Naive thymus-derived CD4-positive, alpha-beta T cell (primary cell): ENCODE measurements around the gene SEMA3A. TPM values are rescaled to one million over a fixed set of nuclear protein-coding genes. Genes with fewer than 3 reads are reported as not detected.

Experiments
- ATAC-seq: fragments of 150-1000 bp; cut with Tn5 transposase; 2 replicates; pipeline ENCODE4 v1.10.0; 2021; ENCODE audit warnings: mild to moderate bottlenecking, moderate library complexity
- CTCF ChIA-PET: fragments of 350-600 bp; sonication (Branson Sonifier 250); formaldehyde crosslinking; loops from one replicate; lab custom pipeline; 2021; ENCODE audit warnings: antibody characterized with exemption; lab: Charles Lee
- POLR2A ChIA-PET: fragments of 350-600 bp; sonication (Branson Sonifier 250); formaldehyde crosslinking; loops from one replicate; lab custom pipeline; 2021; ENCODE audit warnings: antibody characterized with exemption, inconsistent platforms; lab: Charles Lee
- DNase-seq, 9 donors: peaks; one replicate each; pipeline versions ENCODE4 v3.0.0 to v3.0.0-alpha.2; 2020 to 2022; ENCODE audit warnings: mixed read lengths in 1 of 9
- H3K27ac ChIP-seq: one replicate; pipeline ENCODE4 v1.7.0; 2013; ENCODE audit warnings: mild to moderate bottlenecking, low read depth, low read length, moderate library complexity
- H3K27me3 ChIP-seq, 2 donors: one replicate each; pipeline ENCODE4 v1.7.0; 2013; ENCODE audit warnings: low read length in 2 of 2, mild to moderate bottlenecking in 2 of 2, moderate library complexity in 2 of 2; ENCODE audit not compliant: control insufficient read depth in 2 of 2, insufficient read depth in 2 of 2
- H3K36me3 ChIP-seq, 3 experiments: 1 replicate in 2 of 3; 2 replicates in 1 of 3; pipeline ENCODE4 v1.7.0; 2013; ENCODE audit warnings: low read length in 3 of 3, mild to moderate bottlenecking in 3 of 3, moderate library complexity in 1 of 3; ENCODE audit not compliant: insufficient read depth in 3 of 3, control insufficient read depth in 2 of 3
- H3K4me1 ChIP-seq, 2 donors: one replicate each; pipeline ENCODE4 v1.7.0; 2013; ENCODE audit warnings: low read length in 2 of 2, mild to moderate bottlenecking in 2 of 2, moderate library complexity in 1 of 2; ENCODE audit not compliant: control insufficient read depth in 2 of 2, insufficient read depth in 2 of 2
- H3K4me3 ChIP-seq: 2 replicates; pipeline ENCODE4 v1.7.0; 2013; ENCODE audit warnings: mild to moderate bottlenecking, low read length
- H3K9me3 ChIP-seq, 3 experiments: 1 replicate in 2 of 3; 2 replicates in 1 of 3; pipeline ENCODE4 v1.7.0; 2013; ENCODE audit warnings: low read length in 3 of 3; ENCODE audit not compliant: control insufficient read depth in 2 of 3
- H3K27ac Mint-ChIP-seq, 9 donors: one replicate each; pipeline ENCODE4 v1.8.0; 2020 to 2022; ENCODE audit warnings: mixed read lengths in 9 of 9, mild to moderate bottlenecking in 8 of 9, moderate library complexity in 5 of 9, inconsistent platforms in 2 of 9
- H3K27me3 Mint-ChIP-seq, 5 donors: one replicate each; pipeline ENCODE4 v1.8.0; 2021 to 2022; ENCODE audit warnings: mixed read lengths in 5 of 5, mild to moderate bottlenecking in 1 of 5
- H3K36me3 Mint-ChIP-seq, 5 donors: one replicate each; pipeline ENCODE4 v1.8.0; 2020 to 2022; ENCODE audit warnings: mixed read lengths in 5 of 5, mild to moderate bottlenecking in 3 of 5, inconsistent platforms in 1 of 5
- H3K4me1 Mint-ChIP-seq, 7 donors: one replicate each; pipeline ENCODE4 v1.8.0; 2020 to 2022; ENCODE audit warnings: mixed read lengths in 7 of 7, mild to moderate bottlenecking in 3 of 7, inconsistent platforms in 1 of 7
- H3K4me3 Mint-ChIP-seq, 10 donors: one replicate each; pipeline ENCODE4 v1.8.0; 2020 to 2022; ENCODE audit warnings: mild to moderate bottlenecking in 10 of 10, mixed read lengths in 10 of 10, moderate library complexity in 6 of 10, inconsistent platforms in 2 of 10
- H3K9me3 Mint-ChIP-seq, 11 donors: one replicate each; pipeline ENCODE4 v1.8.0; 2020 to 2022; ENCODE audit warnings: mixed read lengths in 11 of 11, mild to moderate bottlenecking in 4 of 11, inconsistent platforms in 1 of 11, moderate library complexity in 1 of 11
- intact Hi-C, 2 donors: fragments of 100-400 bp; cut with micrococcal nuclease; formaldehyde crosslinking; loops; one replicate each; pipeline ENCODE4 v1.15.1; 2023
- polyA plus RNA-seq, 2 donors: library from polyadenylated mRNA; unstranded; fragments of 300-500 nt; fragmentation: Illumina TruSeq; gene quantifications; one replicate each; pipeline ENCODE4 v1.2.3, GENCODE V29; 2021
- total RNA-seq, 6 experiments: library from RNA in 5 of 6; stranded (reverse) in 5 of 6; gene quantifications; 1 replicate in 5 of 6; 2 replicates in 1 of 6; pipeline ENCODE4 v1.2.3 and lab custom pipeline; 2021 to 2026

Gene SEMA3A
- total and polyA plus RNA-seq, 7 experiments from 2014 or later, result 0.29 to 3.0 (median 1.3) TPM

DNA sequence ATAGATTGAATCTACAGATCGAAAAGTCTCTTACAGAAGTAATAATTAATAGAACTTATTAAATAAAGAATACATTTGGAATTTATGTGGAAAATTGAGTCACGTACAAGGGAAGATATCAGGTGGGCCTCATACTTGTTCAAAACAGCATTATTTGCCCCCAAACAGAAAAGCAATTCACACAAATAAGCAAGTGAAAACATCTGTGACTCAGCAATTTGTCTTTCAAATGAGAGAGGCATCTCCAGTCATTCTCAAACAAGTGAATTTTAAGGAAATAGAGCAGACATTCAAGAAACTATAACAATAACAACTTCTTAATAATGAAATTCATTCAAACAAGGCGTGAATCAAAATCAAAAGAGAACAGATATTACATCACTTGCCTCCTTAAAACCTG lies 50.1 kb downstream of the SEMA3A start:
- POLR2A ChIA-PET, result no interaction called here
- no peaks in the 10 kb centered on the region for H3K27me3 Mint-ChIP-seq
- Histone ChIP-seq H3K4me1 (no peaks in the 10 kb centered on the region), H3K27me3 (no peaks in the 10 kb centered on the region), H3K36me3 (no peaks in the 10 kb centered on the region), H3K9me3 (no peaks in the 10 kb centered on the region), H3K27ac (no peak overlapping the region), H3K4me3 (no peak overlapping the region)
- no peaks in the 10 kb centered on the region for H3K36me3 Mint-ChIP-seq
- no peak overlapping the region for H3K4me3 Mint-ChIP-seq
- no peak overlapping the region for H3K27ac Mint-ChIP-seq
- peaks cover 0 to 23% (median 5%) of the 10 kb centered on the region in 7 donors for H3K4me1 Mint-ChIP-seq
- DNase-seq, result no peak
- peaks cover 0 to 6% (median 0%) of the 10 kb centered on the region in 11 donors for H3K9me3 Mint-ChIP-seq
- intact Hi-C loops, result loop anchor here in 1 of 2 donors (5.0 kb wide), 2 partner anchors 42 to 132 kb away; no protein-coding TSS in a partner anchor
- CTCF ChIA-PET, result no interaction called here
- ATAC-seq, result no peak

DNA sequence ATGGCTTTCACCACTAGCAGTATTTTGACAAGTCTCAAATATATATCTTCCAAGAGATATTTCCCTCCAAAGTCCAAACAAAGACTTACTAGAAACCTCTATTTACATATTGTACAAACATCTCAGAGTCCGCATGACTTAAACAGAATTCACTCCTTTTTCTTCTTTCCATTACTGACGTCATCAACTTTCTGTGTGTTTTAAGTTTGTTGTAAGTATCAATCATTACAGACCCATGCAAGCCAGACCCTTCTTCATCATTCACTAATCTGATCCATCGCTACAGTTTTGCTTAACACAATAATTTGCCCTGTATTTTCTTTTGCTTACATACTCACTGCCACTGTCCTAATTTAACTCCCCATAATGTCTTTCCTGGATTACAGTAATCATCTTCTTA lies 51.9 kb downstream of the SEMA3A start:
- no peaks in the 10 kb centered on the region for H3K27me3 ChIP-seq
- CTCF ChIA-PET, result no interaction called here
- intact Hi-C loops, result loop anchor here in 1 of 2 donors (5.0 kb wide), 2 partner anchors 40 to 130 kb away; no protein-coding TSS in a partner anchor

DNA sequence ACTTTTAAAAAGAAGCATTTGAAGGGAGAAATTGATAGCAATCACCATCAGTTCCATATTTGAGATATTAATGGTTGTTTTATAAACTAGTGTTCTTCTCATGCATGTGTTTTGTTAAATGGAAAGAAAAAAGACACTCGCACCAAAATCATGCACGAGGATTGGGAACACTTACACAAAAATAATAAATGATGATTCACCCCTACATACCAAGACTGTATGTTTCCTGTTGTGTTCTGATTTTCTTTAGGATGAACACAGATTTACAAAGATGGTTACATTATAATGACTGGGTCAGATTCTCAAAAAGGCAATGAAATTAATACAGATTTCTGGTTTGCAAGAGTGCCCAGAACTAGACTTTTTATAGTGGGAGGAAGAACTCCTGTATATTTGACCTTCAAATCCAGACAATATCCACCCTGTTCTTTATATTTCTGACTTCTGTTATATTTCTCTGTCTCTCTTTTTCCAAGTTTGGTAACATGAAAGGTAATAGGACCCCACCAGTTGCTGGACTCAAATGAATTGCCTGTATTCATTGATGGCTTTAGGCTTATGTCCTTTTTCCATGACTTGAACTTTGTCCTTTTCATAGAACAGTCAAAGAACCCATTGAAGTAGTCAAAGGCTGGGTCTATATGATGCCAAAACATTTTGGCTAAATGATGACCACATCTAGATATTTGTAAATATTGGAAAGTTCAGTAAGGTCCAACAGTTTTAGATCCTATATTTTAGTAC lies 54.4 kb downstream of the SEMA3A start:
- H3K36me3 ChIP-seq, result no peaks in the 10 kb centered on the region
- Mint-ChIP-seq H3K36me3 (no peaks in the 10 kb centered on the region), H3K4me1 (peaks cover 0 to 27% (median 5%) of the 10 kb centered on the region in 7 donors), H3K27ac (no peak overlapping the region), H3K9me3 (peaks cover 0 to 6% (median 0%) of the 10 kb centered on the region in 11 donors), H3K27me3 (no peaks in the 10 kb centered on the region), H3K4me3 (no peak overlapping the region)
- H3K4me1 ChIP-seq, result no peaks in the 10 kb centered on the region
- intact Hi-C loops, result loop anchor here in 1 of 2 donors (2.0 to 5.0 kb wide), 3 partner anchors 13 to 128 kb away; no protein-coding TSS in a partner anchor
- ATAC-seq (no peak), DNase-seq (no peak)
- no peak overlapping the region for H3K27ac ChIP-seq
- no peaks in the 10 kb centered on the region for H3K9me3 ChIP-seq
- ChIA-PET CTCF (no interaction called here), POLR2A (no interaction called here)
- no peaks in the 10 kb centered on the region for H3K27me3 ChIP-seq
- H3K4me3 ChIP-seq, result no peak overlapping the region

More for the DNA sequence above, 51.9 kb downstream of the SEMA3A start:
- Histone ChIP-seq H3K9me3 (no peaks in the 10 kb centered on the region), H3K36me3 (no peaks in the 10 kb centered on the region), H3K4me1 (no peaks in the 10 kb centered on the region), H3K27ac (no peak overlapping the region), H3K4me3 (no peak overlapping the region)
- Mint-ChIP-seq H3K27me3 (no peaks in the 10 kb centered on the region), H3K4me1 (peaks cover 0 to 23% (median 5%) of the 10 kb centered on the region in 7 donors), H3K27ac (no peak overlapping the region), H3K4me3 (no peak overlapping the region), H3K36me3 (no peaks in the 10 kb centered on the region), H3K9me3 (peaks cover 0 to 6% (median 0%) of the 10 kb centered on the region in 11 donors)
- DNase-seq (no peak), ATAC-seq (no peak)
- POLR2A ChIA-PET, result no interaction called here

DNA sequence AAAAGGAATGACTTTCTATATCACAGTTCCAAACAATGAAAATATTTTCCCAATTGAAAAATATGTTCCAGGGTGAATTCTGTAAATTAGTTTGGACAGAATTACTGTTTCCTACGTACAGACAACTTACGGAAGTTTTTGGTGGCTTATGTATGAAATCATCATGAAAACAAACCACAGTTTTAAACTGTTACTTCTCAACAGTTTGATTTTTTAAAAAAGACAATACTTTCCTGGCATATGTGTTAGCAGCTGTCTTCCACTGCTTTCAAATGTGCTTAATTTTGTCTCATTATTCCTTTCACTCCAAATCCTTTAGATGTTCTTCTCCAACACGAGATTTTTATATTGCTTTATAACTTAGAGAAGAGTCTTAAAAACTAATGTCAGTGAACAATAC lies 56.2 kb downstream of the SEMA3A start:
- ATAC-seq (no peak), DNase-seq (no peak)
- ChIA-PET CTCF (no interaction called here), POLR2A (no interaction called here)
- no peaks in the 10 kb centered on the region for H3K4me1 ChIP-seq
- Mint-ChIP-seq H3K27me3 (no peaks in the 10 kb centered on the region), H3K36me3 (no peaks in the 10 kb centered on the region), H3K4me1 (peaks cover 0 to 16% (median 5%) of the 10 kb centered on the region in 7 donors), H3K27ac (no peak overlapping the region), H3K9me3 (peaks cover 0 to 6% (median 0%) of the 10 kb centered on the region in 11 donors), H3K4me3 (no peak overlapping the region)
- H3K36me3 ChIP-seq, result no peaks in the 10 kb centered on the region
- no peak overlapping the region for H3K4me3 ChIP-seq
- no peaks in the 10 kb centered on the region for H3K9me3 ChIP-seq
- H3K27me3 ChIP-seq, result no peaks in the 10 kb centered on the region
- H3K27ac ChIP-seq, result no peak overlapping the region
- intact Hi-C loops, result loop anchor here in 1 of 2 donors (2.0 kb wide), 1 partner anchor 14 kb away; no protein-coding TSS in a partner anchor

DNA sequence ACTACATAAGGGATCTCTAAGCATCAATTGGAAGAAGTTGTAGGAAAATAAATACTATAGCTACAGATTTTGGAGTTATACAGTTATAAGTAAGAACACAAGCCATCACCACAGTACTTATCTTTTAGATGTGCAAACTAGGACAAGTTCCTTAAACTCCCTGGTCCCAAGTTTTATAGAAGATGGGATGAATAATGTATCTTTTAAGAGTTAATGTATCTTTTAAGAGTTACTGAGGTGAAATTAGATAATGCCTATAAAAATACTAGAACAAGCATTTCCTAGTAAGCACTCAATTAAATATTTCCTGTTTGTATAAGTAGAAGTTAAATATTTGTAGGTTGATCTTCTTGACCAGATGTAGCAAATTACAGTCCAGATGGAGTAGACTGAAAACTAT lies 56.8 kb downstream of the SEMA3A start:
- no peak for DNase-seq
- CTCF ChIA-PET, result no interaction called here
- H3K27ac Mint-ChIP-seq, result no peak overlapping the region

DNA sequence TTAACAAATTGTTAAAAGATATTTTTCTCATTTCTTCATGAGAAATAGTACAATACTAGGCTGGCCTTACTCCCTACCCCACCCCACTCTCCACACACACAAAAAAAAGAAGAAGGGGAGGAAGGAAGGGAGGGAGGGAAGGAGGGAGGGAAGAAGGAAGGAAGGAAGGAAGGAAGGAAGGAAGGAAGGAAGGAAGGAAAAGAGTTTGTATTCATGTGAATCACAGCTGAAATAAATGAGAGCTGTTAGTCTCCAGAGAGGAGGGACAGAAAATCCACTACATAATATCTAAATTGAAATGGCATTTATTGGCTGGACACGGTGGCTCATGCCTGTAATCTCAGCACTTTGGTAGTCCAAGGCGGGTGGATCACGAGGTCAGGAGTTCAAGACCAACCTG lies 57.8 kb downstream of the SEMA3A start:
- intact Hi-C loops, result no loop called here
- CTCF ChIA-PET, result interaction anchor here (0.5 kb wide), 1 partner anchor 130 kb away, joined by 3 read pairs; no protein-coding TSS in a partner anchor
- DNase-seq (no peak), ATAC-seq (no peak)
- H3K9me3 ChIP-seq, result no peaks in the 10 kb centered on the region
- POLR2A ChIA-PET, result no interaction called here
- no peaks in the 10 kb centered on the region for H3K27me3 ChIP-seq
- no peak overlapping the region for H3K4me3 ChIP-seq
- H3K36me3 ChIP-seq, result no peaks in the 10 kb centered on the region
- no peak overlapping the region for H3K27ac Mint-ChIP-seq
- peaks cover 0 to 6% (median 0%) of the 10 kb centered on the region in 11 donors for H3K9me3 Mint-ChIP-seq
- no peaks in the 10 kb centered on the region for H3K27me3 Mint-ChIP-seq
- H3K4me1 Mint-ChIP-seq, result peaks cover 0 to 9% (median 0%) of the 10 kb centered on the region in 7 donors
- H3K27ac ChIP-seq, result no peak overlapping the region
- H3K4me3 Mint-ChIP-seq, result no peak overlapping the region
- no peaks in the 10 kb centered on the region for H3K36me3 Mint-ChIP-seq
- H3K4me1 ChIP-seq, result no peaks in the 10 kb centered on the region

More for the DNA sequence above, 56.8 kb downstream of the SEMA3A start:
- Histone ChIP-seq H3K4me3 (no peak overlapping the region), H3K36me3 (no peaks in the 10 kb centered on the region), H3K27me3 (no peaks in the 10 kb centered on the region), H3K27ac (no peak overlapping the region), H3K9me3 (no peaks in the 10 kb centered on the region), H3K4me1 (no peaks in the 10 kb centered on the region)
- H3K4me3 Mint-ChIP-seq, result no peak overlapping the region
- H3K27me3 Mint-ChIP-seq, result no peaks in the 10 kb centered on the region
- no peak for ATAC-seq
- H3K4me1 Mint-ChIP-seq, result peaks cover 0 to 10% (median 3%) of the 10 kb centered on the region in 7 donors
- H3K36me3 Mint-ChIP-seq, result no peaks in the 10 kb centered on the region
- POLR2A ChIA-PET, result no interaction called here
- intact Hi-C loops, result loop anchor here in 1 of 2 donors (2.0 kb wide), 1 partner anchor 15 kb away; no protein-coding TSS in a partner anchor
- H3K9me3 Mint-ChIP-seq, result peaks cover 0 to 6% (median 0%) of the 10 kb centered on the region in 11 donors
